Measurements from ENCODE around the gene SKP1.
A peak's percentile ranks its signal among the peaks of the same experiment; 100 is the strongest.

The SKP1 gene

DNA sequence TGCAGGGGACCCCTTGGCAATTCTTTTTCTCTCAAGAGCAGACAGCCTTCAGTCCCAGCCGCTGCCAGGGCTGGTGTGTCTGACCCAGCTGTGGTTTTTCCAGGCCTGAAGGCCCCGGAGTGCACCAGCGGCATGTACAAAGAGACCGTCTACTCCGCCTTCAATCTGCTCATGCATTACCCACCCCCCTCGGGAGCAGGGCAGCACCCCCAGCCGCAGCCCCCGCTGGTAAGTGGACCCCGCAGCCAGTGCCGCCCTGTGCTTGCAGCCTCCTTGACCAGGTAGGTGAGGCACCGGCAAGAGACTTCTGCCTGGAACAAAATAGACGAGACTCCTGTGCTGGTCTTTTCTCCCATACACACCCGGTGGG lies 61.0 kb downstream of the SKP1 start:
- no peak overlapping the region for H3K9ac ChIP-seq (ENCODE audit: low read length)
- H3K4me1 ChIP-seq (ENCODE audit: low read length), result peaks cover 18% of the 10 kb centered on the region
- H3K27me3 ChIP-seq (ENCODE audit: low read depth, low read length), result peaks cover 15% of the 10 kb centered on the region
- no peak for TF ChIP-seq EZH2phosphoT487 (IDR thresholded peaks at IDR 0.05; ENCODE audit: low read depth)
- TF ChIP-seq, protein P1, sequence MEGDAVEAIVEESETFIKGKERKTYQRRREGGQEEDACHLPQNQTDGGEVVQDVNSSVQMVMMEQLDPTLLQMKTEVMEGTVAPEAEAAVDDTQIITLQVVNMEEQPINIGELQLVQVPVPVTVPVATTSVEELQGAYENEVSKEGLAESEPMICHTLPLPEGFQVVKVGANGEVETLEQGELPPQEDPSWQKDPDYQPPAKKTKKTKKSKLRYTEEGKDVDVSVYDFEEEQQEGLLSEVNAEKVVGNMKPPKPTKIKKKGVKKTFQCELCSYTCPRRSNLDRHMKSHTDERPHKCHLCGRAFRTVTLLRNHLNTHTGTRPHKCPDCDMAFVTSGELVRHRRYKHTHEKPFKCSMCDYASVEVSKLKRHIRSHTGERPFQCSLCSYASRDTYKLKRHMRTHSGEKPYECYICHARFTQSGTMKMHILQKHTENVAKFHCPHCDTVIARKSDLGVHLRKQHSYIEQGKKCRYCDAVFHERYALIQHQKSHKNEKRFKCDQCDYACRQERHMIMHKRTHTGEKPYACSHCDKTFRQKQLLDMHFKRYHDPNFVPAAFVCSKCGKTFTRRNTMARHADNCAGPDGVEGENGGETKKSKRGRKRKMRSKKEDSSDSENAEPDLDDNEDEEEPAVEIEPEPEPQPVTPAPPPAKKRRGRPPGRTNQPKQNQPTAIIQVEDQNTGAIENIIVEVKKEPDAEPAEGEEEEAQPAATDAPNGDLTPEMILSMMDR (IDR thresholded peaks at IDR 0.05; ENCODE audit: low read depth, low read length), result no peak
- H3K79me2 ChIP-seq (ENCODE audit: low read length), result no peaks in the 10 kb centered on the region
- H3K9me3 ChIP-seq (ENCODE audit: insufficient read depth, low read length), result no peaks in the 10 kb centered on the region
- H2AFZ ChIP-seq (ENCODE audit: low read depth, low read length), result no peak overlapping the region
- H3K4me2 ChIP-seq (ENCODE audit: low read length), result peak overlapping the region; percentile 75
- H4K20me1 ChIP-seq (ENCODE audit: insufficient read depth, low read length), result no peaks in the 10 kb centered on the region
- H3K4me3 ChIP-seq (ENCODE audit: low read length), result peak overlapping the region; percentile 78; the same call in 1 of the 2 replicates
- no peak overlapping the region for H3K27ac ChIP-seq (ENCODE audit: low read length)
- no peaks in the 10 kb centered on the region for H3K36me3 ChIP-seq (replicated peaks; ENCODE audit: low read depth, low read length)

DNA sequence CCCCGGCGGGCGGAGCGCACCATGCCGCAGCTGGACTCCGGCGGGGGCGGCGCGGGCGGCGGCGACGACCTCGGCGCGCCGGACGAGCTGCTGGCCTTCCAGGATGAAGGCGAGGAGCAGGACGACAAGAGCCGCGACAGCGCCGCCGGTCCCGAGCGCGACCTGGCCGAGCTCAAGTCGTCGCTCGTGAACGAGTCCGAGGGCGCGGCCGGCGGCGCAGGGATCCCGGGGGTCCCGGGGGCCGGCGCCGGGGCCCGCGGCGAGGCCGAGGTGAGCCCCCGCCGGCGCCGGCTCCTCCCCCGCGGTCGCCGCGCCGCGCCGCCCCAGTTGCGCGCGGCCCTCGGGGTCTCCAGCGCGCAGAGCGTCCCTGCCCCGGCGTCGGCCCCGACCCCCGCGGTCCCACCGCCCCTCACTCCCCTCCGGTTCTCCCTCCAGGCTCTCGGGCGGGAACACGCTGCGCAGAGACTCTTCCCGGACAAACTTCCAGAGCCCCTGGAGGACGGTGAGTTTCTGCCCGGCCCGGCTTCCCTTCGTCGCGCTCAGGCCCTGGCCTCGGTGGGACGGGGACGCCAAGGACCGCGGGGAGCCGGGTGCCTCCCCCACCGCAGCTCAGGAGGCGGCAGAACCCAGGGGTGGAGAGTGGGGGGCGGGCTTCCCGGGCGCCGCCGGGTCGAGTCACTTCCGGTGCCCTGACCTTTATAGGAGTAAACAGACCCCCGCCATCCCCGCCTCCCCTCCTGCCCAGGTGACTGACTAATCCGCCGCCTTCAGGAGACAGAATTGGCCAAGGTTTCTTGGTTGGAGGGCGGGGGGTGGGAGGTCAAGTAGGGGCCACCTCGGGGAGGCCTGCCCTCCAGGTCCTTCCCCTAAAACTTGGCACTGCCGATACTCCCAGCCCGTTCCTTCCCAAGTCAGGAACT lies 61.6 kb downstream of the SKP1 start:
- Histone ChIP-seq H3K4me3 (ENCODE audit: low read length) (peak overlapping the region; percentile 78), H3K9me3 (ENCODE audit: insufficient read depth, low read length) (no peaks in the 10 kb centered on the region), H3K9ac (ENCODE audit: low read length) (peak overlapping the region; percentile 61; the same call in 1 of the 2 replicates), H2AFZ (ENCODE audit: low read depth, low read length) (no peak overlapping the region), H3K27me3 (ENCODE audit: low read depth, low read length) (peaks cover 15% of the 10 kb centered on the region), H4K20me1 (ENCODE audit: insufficient read depth, low read length) (no peaks in the 10 kb centered on the region), H3K4me2 (ENCODE audit: low read length) (peak overlapping the region; percentile 75), H3K79me2 (ENCODE audit: low read length) (no peaks in the 10 kb centered on the region), H3K27ac (ENCODE audit: low read length) (no peak overlapping the region), H3K4me1 (ENCODE audit: low read length) (peaks cover 25% of the 10 kb centered on the region), H3K36me3 (replicated peaks; ENCODE audit: low read depth, low read length) (no peaks in the 10 kb centered on the region)
- TF ChIP-seq, protein P1 (IDR thresholded peaks at IDR 0.05; ENCODE audit: low read depth, low read length), result no peak

DNA sequence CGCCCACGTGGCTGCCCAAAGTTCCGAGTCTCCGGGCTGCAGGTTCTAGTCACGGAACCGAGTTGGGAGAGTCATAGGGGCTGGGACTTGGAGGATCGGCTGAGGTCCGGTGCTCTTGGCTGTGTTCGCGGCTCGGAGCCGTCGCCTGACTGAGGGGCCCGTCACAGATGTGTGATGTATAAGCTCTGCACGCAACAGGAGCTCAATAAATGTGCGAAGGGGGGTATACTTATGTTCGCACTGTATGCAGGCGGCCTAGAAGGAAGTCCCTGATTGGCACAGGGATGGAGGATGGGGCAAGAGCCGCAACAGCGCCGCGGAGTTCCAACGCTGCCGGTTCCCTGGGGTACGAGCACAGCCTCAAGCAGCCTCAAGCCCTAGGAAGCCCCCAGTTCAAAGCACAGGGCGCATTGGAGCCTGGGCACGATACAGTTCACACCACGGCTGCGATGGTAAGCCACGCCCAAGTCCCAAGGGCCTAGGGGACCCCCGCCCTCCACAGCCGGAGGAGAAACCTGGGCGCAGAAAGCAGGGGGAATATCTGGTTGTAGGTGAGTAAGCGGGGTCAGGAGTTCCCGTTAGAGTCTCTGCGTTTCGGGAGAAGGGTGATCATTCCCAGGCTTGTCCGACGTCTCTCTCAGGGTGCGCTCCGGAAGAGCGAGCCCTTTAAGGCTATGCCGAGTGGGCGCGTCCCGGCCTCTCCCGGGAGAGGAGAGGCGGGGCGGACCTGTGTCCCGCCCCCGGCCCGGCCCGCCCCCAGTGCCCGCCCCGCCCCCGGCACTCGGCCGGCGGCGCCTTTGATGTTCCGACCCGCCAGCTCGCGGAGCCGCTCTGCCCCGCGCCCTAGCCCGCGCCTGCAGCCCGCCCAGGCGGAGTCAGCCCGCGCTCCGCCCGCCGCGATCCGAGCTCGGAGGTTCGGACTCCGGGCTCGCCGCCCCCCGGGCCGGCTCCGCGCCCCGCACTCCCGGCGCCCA lies 62.6 kb downstream of the SKP1 start, which contains the start of gene TCF7:
Gene TCF7 (plus strand): TSS at position 780 of the 974 bp plus-strand sequence. CDS start 226 bp downstream, outside the sequence.
- Histone ChIP-seq H4K20me1 (ENCODE audit: insufficient read depth, low read length) (no peaks in the 10 kb centered on the region), H3K9ac (ENCODE audit: low read length) (peak within 1 kb of the TSS; percentile 61; the same call in 1 of the 2 replicates), H2AFZ (ENCODE audit: low read depth, low read length) (peak within 1 kb of the TSS; percentile 42; the same call in 1 of the 2 replicates), H3K4me3 (ENCODE audit: low read length) (peak within 1 kb of the TSS; percentile 78), H3K4me1 (ENCODE audit: low read length) (peaks cover 25% of the 10 kb centered on the region), H3K79me2 (ENCODE audit: low read length) (no peaks in the 10 kb centered on the region), H3K36me3 (replicated peaks; ENCODE audit: low read depth, low read length) (no peaks in the 10 kb centered on the region), H3K4me2 (ENCODE audit: low read length) (peak within 1 kb of the TSS; percentile 80), H3K9me3 (ENCODE audit: insufficient read depth, low read length) (no peaks in the 10 kb centered on the region), H3K27me3 (ENCODE audit: low read depth, low read length) (peaks cover 15% of the 10 kb centered on the region), H3K27ac (ENCODE audit: low read length) (no peak within 1 kb of the TSS)
- no peak for TF ChIP-seq EZH2phosphoT487 (IDR thresholded peaks at IDR 0.05; ENCODE audit: low read depth)
- TF ChIP-seq, protein P1 (IDR thresholded peaks at IDR 0.05; ENCODE audit: low read depth, low read length), result no peak
